OCI-LY7 (cell line): ENCODE data around the gene RTP2.

Experiments
- EZH2phosphoT487 ChIP-seq: fragments of 200-600 bp; sonication (generic); IDR thresholded peaks from 2 replicates; pipeline ENCODE4 v1.6.1; 2018; ENCODE audit warnings: low read depth, borderline replicate concordance, mild to moderate bottlenecking, mixed run types, antibody characterized with exemption, low read length, moderate library complexity, mixed read lengths
- TF ChIP-seq, protein P1 (sequence below): fragments of 200-600 bp; sonication (generic); conservative IDR thresholded peaks from 2 replicates; pipeline ENCODE4 v1.5.1; 2014; ENCODE audit warnings: mild to moderate bottlenecking, antibody characterized with exemption, low read length, moderate library complexity, mixed read lengths

DNA sequence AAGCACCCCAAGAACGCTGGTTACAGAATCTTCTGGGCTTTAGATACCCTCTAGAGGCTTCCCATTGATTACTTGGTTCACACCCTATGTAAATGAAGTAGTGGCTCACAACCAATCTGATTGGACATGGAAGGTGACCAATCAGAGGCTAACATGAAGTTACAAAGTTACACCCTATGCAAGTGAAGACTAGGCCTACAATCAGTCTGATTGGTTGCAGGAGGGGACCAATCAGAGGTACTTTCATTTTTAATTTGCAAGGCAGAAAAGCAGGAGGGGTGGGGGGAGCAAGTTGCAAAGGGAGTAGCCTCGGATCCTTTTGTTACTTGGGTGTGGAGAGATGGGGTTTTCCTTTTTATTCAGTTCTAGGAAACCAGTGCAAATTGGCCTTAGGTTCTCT is 11.1 kb upstream of the RTP2 start:
- TF ChIP-seq, protein P1, sequence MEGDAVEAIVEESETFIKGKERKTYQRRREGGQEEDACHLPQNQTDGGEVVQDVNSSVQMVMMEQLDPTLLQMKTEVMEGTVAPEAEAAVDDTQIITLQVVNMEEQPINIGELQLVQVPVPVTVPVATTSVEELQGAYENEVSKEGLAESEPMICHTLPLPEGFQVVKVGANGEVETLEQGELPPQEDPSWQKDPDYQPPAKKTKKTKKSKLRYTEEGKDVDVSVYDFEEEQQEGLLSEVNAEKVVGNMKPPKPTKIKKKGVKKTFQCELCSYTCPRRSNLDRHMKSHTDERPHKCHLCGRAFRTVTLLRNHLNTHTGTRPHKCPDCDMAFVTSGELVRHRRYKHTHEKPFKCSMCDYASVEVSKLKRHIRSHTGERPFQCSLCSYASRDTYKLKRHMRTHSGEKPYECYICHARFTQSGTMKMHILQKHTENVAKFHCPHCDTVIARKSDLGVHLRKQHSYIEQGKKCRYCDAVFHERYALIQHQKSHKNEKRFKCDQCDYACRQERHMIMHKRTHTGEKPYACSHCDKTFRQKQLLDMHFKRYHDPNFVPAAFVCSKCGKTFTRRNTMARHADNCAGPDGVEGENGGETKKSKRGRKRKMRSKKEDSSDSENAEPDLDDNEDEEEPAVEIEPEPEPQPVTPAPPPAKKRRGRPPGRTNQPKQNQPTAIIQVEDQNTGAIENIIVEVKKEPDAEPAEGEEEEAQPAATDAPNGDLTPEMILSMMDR, result no peak
- TF ChIP-seq EZH2phosphoT487, result no peak
